Activated T-helper 17 cell treated with anti-CD3 and anti-CD28 coated beads, Interleukin-2, amount 50 U/mL, for 72 hours (primary cell): ENCODE results near the gene GFPT2. TPM values are rescaled to one million over a fixed set of nuclear protein-coding genes. Genes with fewer than 3 reads are reported as not detected.

Source experiments
- ATAC-seq: fragments of 150-1000 bp; cut with Tn5 transposase; replicated peaks from 2 replicates; pipeline ENCODE4 v1.10.0; 2021; ENCODE audit warnings: mild to moderate bottlenecking, moderate library complexity
- H3K27ac Mint-ChIP-seq: one replicate; pipeline ENCODE4 v1.8.0; 2022; ENCODE audit warnings: mixed read lengths
- H3K27me3 Mint-ChIP-seq: one replicate; pipeline ENCODE4 v1.8.0; 2022; ENCODE audit warnings: mixed read lengths
- H3K36me3 Mint-ChIP-seq: one replicate; pipeline ENCODE4 v1.8.0; 2022; ENCODE audit warnings: low read depth, mild to moderate bottlenecking, mixed read lengths
- H3K4me1 Mint-ChIP-seq: one replicate; pipeline ENCODE4 v1.8.0; 2022; ENCODE audit warnings: mixed read lengths
- H3K4me3 Mint-ChIP-seq: one replicate; pipeline ENCODE4 v1.8.0; 2022; ENCODE audit warnings: mild to moderate bottlenecking, mixed read lengths
- H3K9me3 Mint-ChIP-seq: one replicate; pipeline ENCODE4 v1.8.0; 2022; ENCODE audit warnings: mixed read lengths
- total RNA-seq, 2 donors: library from RNA; stranded (reverse); gene quantifications; one replicate each; pipeline ENCODE4 v1.2.3, GENCODE V29; 2022

GFPT2 gene
- total RNA-seq, 2 donors from 2014 or later: 0.11 to 0.37 TPM

DNA sequence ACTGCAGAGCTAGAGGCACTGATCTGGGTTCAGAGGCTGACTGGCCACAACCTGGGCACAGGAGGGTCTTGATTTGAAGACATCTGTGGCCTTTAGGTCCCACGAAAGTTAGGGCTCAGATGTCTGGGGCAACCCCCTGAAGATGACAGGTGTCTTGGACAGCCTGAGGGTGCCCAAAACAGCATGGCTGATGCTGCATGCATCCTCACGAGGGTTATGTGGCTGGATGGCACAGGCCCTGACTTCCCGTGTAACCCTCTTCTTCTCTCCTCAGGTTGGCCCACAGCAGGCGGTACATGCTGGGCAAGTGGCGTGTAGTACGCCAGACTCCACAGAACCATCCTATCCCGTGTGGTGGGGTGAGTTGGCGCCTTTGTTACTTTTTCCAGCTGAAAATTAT lies 29.8 kb upstream of the GFPT2 start:
- Mint-ChIP-seq H3K4me3 (no peak overlapping the region), H3K27me3 (peaks cover 7% of the 10 kb centered on the region), H3K9me3 (no peaks in the 10 kb centered on the region), H3K27ac (no peak overlapping the region), H3K36me3 (no peaks in the 10 kb centered on the region), H3K4me1 (no peaks in the 10 kb centered on the region)
- ATAC-seq: no peak

DNA sequence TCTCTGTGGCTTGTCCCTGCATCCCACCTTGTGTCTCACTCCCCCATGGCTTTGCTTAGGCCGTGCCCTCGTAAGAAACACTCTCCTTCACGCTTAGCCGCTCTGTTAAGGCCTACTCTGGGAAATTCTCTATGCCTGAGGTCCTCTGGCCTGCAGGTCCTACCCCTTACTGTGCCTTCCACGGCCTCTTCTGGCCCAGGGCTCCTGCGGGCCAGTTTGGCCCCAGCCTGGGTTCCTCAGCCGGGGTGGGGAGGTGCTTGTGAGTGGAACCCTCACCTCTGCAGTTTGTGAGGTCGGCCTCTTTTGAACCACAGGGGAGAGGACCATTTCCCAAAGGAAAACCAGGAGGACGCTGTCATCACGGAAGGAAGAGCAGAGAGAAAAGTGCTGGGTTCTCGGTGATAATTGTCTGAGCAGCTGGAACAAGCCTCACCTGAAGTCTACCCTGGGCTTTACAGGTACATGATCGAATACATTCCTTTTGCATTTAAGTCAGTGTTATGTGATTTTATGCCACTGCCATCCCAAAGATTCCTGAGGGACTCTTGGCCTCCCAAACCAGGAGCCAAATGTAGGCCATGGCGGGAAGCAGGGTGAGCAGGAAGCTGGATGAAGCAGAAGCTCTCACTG lies 28.8 kb upstream of the GFPT2 start:
- H3K27ac Mint-ChIP-seq: no peak overlapping the region
- H3K36me3 Mint-ChIP-seq: no peaks in the 10 kb centered on the region
- no peak overlapping the region for H3K4me3 Mint-ChIP-seq
- ATAC-seq: no peak
- H3K4me1 Mint-ChIP-seq: no peaks in the 10 kb centered on the region
- H3K9me3 Mint-ChIP-seq: no peaks in the 10 kb centered on the region
- H3K27me3 Mint-ChIP-seq: peaks cover 7% of the 10 kb centered on the region

- no peak for ATAC-seq
Observed at GRCh38 chr5:180381428-180381827, 28.3 kb upstream of the GFPT2 start.

GRCh38 chr5:180380856-180381255 lies 27.7 kb upstream of the GFPT2 start:
- peaks cover 7% of the 10 kb centered on the region for H3K27me3 Mint-ChIP-seq

More at GRCh38 chr5:180381428-180381827, 28.3 kb upstream of the GFPT2 start:
- no peaks in the 10 kb centered on the region for H3K4me1 Mint-ChIP-seq
- H3K9me3 Mint-ChIP-seq: no peaks in the 10 kb centered on the region
- peaks cover 7% of the 10 kb centered on the region for H3K27me3 Mint-ChIP-seq
- no peak overlapping the region for H3K27ac Mint-ChIP-seq
- no peaks in the 10 kb centered on the region for H3K36me3 Mint-ChIP-seq
- no peak overlapping the region for H3K4me3 Mint-ChIP-seq

GRCh38 chr5:180380441-180380840 lies 27.3 kb upstream of the GFPT2 start:
- Mint-ChIP-seq H3K27me3 (peaks cover 6% of the 10 kb centered on the region), H3K4me1 (no peaks in the 10 kb centered on the region), H3K4me3 (no peak overlapping the region), H3K27ac (no peak overlapping the region), H3K9me3 (no peaks in the 10 kb centered on the region), H3K36me3 (no peaks in the 10 kb centered on the region)
- ATAC-seq: no peak

More at GRCh38 chr5:180380856-180381255, 27.7 kb upstream of the GFPT2 start:
- no peak for ATAC-seq
- no peaks in the 10 kb centered on the region for H3K4me1 Mint-ChIP-seq
- H3K9me3 Mint-ChIP-seq: no peaks in the 10 kb centered on the region
- no peak overlapping the region for H3K4me3 Mint-ChIP-seq
- no peak overlapping the region for H3K27ac Mint-ChIP-seq
- no peaks in the 10 kb centered on the region for H3K36me3 Mint-ChIP-seq

GRCh38 chr5:180379355-180380070 lies 26.4 kb upstream of the GFPT2 start:
- H3K36me3 Mint-ChIP-seq: no peaks in the 10 kb centered on the region
- H3K27me3 Mint-ChIP-seq: peaks cover 4% of the 10 kb centered on the region
- ATAC-seq: no peak
- no peaks in the 10 kb centered on the region for H3K9me3 Mint-ChIP-seq
- H3K4me1 Mint-ChIP-seq: no peaks in the 10 kb centered on the region
- H3K27ac Mint-ChIP-seq: no peak overlapping the region
- no peak overlapping the region for H3K4me3 Mint-ChIP-seq

- no peak overlapping the region for H3K27ac Mint-ChIP-seq
Observed at GRCh38 chr5:180378438-180379344, 25.6 kb upstream of the GFPT2 start.

GRCh38 chr5:180377556-180378197 lies 24.5 kb upstream of the GFPT2 start:
- peaks cover 4% of the 10 kb centered on the region for H3K27me3 Mint-ChIP-seq
- ATAC-seq: no peak
- H3K9me3 Mint-ChIP-seq: no peaks in the 10 kb centered on the region
- no peaks in the 10 kb centered on the region for H3K36me3 Mint-ChIP-seq
- no peaks in the 10 kb centered on the region for H3K4me1 Mint-ChIP-seq
- no peak overlapping the region for H3K27ac Mint-ChIP-seq
- no peak overlapping the region for H3K4me3 Mint-ChIP-seq

More at GRCh38 chr5:180378438-180379344, 25.6 kb upstream of the GFPT2 start:
- H3K4me1 Mint-ChIP-seq: no peaks in the 10 kb centered on the region
- H3K9me3 Mint-ChIP-seq: no peaks in the 10 kb centered on the region
- no peak for ATAC-seq
- peaks cover 4% of the 10 kb centered on the region for H3K27me3 Mint-ChIP-seq
- no peak overlapping the region for H3K4me3 Mint-ChIP-seq
- no peaks in the 10 kb centered on the region for H3K36me3 Mint-ChIP-seq

DNA sequence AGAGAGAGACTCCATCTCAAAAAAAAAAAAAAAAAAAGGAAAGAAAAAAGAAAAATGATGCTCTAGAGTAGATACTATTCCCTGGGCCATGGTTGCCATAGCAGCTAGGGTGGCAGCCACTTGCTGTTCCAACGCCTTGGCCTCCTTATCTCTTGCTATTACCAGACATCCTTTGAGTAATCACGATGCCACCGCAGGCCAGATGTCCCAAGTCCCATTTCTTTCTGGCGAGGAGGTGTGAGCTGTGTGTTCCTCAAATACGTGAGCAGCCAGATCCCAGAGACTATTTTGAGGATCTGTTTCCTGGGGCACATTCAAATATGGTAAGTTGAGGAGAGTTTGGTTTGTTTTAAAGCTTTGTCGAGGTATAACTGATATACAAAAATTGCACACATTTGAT lies 23.4 kb upstream of the GFPT2 start:
- no peak overlapping the region for H3K27ac Mint-ChIP-seq

DNA sequence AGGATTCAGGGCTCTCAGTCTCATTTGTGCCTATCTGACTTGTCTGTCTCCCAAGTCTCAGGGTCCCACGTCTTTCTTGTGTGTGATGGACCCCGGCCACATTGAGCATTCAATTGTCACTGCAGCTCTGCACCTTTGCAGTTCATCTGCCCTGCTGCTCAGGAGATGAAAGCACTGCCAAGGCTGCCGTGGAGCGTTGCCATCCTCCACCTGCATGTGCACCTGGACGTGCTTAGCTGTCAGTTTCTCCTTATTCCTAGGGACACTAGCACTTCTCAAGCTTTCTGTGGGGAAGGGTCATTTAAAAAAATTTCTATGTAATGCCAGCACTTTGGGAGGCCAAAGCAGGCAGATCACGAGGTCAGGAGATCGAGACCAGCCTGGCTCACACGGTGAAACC lies 22.8 kb upstream of the GFPT2 start:
- H3K9me3 Mint-ChIP-seq: no peaks in the 10 kb centered on the region
- H3K36me3 Mint-ChIP-seq: no peaks in the 10 kb centered on the region
- no peak overlapping the region for H3K4me3 Mint-ChIP-seq
- no peaks in the 10 kb centered on the region for H3K4me1 Mint-ChIP-seq
- no peak for ATAC-seq
- H3K27ac Mint-ChIP-seq: no peak overlapping the region
- H3K27me3 Mint-ChIP-seq: no peaks in the 10 kb centered on the region

More for the DNA sequence above, 23.4 kb upstream of the GFPT2 start:
- Mint-ChIP-seq H3K9me3 (no peaks in the 10 kb centered on the region), H3K27me3 (no peaks in the 10 kb centered on the region), H3K4me3 (no peak overlapping the region), H3K4me1 (no peaks in the 10 kb centered on the region), H3K36me3 (no peaks in the 10 kb centered on the region)
- no peak for ATAC-seq

GRCh38 chr5:180375291-180375690 lies 22.2 kb upstream of the GFPT2 start:
- Mint-ChIP-seq H3K27me3 (no peaks in the 10 kb centered on the region), H3K36me3 (no peaks in the 10 kb centered on the region), H3K4me1 (no peaks in the 10 kb centered on the region), H3K9me3 (no peaks in the 10 kb centered on the region), H3K4me3 (no peak overlapping the region), H3K27ac (no peak overlapping the region)
- ATAC-seq: no peak

GRCh38 chr5:180373870-180374269 lies 20.7 kb upstream of the GFPT2 start:
- Mint-ChIP-seq H3K36me3 (no peaks in the 10 kb centered on the region), H3K27me3 (no peaks in the 10 kb centered on the region), H3K9me3 (no peaks in the 10 kb centered on the region), H3K27ac (no peak overlapping the region), H3K4me1 (no peaks in the 10 kb centered on the region), H3K4me3 (no peak overlapping the region)
- ATAC-seq: no peak

DNA sequence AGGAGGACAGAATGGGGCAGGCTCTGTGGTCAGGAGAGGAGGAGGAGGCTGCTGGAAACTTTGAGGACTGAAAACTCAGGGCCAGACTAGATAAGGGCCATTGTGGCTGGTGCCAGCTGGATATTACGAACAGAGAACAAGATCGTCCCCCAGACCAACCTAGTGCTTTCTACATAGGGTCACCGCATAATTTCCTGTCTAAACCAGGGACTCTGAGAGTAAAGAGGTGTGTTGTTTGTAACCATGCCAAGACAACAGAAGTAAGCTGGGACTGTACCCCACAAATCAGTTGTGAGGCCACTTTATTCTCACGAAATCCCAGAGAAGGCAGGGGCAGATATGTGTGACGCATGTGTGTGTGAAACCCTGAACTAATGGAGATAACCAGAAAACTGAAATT lies 20.3 kb upstream of the GFPT2 start:
- no peak for ATAC-seq
- H3K27me3 Mint-ChIP-seq: no peaks in the 10 kb centered on the region
- H3K4me3 Mint-ChIP-seq: no peak overlapping the region
- no peaks in the 10 kb centered on the region for H3K9me3 Mint-ChIP-seq
- no peaks in the 10 kb centered on the region for H3K36me3 Mint-ChIP-seq
- H3K27ac Mint-ChIP-seq: no peak overlapping the region
- no peaks in the 10 kb centered on the region for H3K4me1 Mint-ChIP-seq

DNA sequence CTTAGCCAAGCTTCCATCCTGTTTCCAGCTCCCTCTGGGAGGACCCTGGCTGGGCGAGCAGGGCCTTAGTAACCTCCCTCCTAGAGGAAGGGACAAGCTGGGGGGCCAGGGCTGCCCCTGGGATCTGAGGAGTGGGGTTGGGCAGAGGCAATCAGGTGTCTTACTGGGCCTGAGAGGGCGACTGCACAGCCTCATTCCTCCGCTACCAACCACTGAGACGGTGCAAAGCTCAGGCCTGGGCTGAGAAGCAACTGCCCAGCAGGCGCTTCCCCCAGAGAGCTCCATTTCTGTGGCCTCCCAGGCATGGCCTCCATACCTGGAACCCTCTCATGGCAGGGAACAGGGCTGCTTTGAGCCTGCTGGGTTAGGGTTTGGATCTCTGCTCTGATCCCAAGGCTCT lies 18.8 kb upstream of the GFPT2 start:
- H3K4me1 Mint-ChIP-seq: no peaks in the 10 kb centered on the region
- no peaks in the 10 kb centered on the region for H3K9me3 Mint-ChIP-seq
- H3K27me3 Mint-ChIP-seq: no peaks in the 10 kb centered on the region
- H3K27ac Mint-ChIP-seq: no peak overlapping the region
- no peaks in the 10 kb centered on the region for H3K36me3 Mint-ChIP-seq
- H3K4me3 Mint-ChIP-seq: no peak overlapping the region
- no peak for ATAC-seq
